ENCODE measurements around the gene HS6ST1. TPM values are rescaled to one million over a fixed set of nuclear protein-coding genes. Genes with fewer than 3 reads are reported as not detected.

HS6ST1 gene
- total RNA-seq, 1 donor from 2014 or later, result 31.1 TPM

DNA sequence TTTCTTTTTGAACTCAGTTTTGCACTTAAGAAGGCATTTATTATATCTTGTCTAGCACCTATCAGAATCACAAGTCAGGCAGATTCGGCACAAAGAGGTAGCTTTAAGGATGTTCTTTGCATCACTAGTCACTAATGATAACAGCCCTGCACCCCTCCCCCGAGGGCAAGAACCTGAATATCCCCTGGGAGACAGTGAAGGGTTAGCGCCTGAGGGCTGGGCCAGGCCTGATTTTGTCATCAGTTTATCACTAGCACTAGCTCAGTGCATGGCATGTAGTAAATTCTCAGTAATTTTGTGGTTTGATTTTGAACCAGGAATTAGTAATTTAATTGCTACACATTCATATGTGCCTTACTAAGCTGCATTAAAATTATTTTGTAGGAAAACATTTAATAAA is 23.9 kb upstream of the HS6ST1 start:
- Mint-ChIP-seq H3K27ac (no peak overlapping the region), H3K9me3 (peaks cover 24% of the 10 kb centered on the region), H3K4me3 (no peak overlapping the region), H3K27me3 (ENCODE audit: insufficient read depth, low read depth) (peaks cover 4% of the 10 kb centered on the region), H3K36me3 (peaks cover 3% of the 10 kb centered on the region), H3K4me1 (peaks cover 9% of the 10 kb centered on the region)
- no peaks in the 10 kb centered on the region for H3K4me1 ChIP-seq
- no peak overlapping the region for H2AFZ ChIP-seq (replicated peaks)
- no peaks in the 10 kb centered on the region for H3K79me2 ChIP-seq (ENCODE audit: low read depth)
- no peak overlapping the region for H3K27ac ChIP-seq
- TF ChIP-seq, protein P1, sequence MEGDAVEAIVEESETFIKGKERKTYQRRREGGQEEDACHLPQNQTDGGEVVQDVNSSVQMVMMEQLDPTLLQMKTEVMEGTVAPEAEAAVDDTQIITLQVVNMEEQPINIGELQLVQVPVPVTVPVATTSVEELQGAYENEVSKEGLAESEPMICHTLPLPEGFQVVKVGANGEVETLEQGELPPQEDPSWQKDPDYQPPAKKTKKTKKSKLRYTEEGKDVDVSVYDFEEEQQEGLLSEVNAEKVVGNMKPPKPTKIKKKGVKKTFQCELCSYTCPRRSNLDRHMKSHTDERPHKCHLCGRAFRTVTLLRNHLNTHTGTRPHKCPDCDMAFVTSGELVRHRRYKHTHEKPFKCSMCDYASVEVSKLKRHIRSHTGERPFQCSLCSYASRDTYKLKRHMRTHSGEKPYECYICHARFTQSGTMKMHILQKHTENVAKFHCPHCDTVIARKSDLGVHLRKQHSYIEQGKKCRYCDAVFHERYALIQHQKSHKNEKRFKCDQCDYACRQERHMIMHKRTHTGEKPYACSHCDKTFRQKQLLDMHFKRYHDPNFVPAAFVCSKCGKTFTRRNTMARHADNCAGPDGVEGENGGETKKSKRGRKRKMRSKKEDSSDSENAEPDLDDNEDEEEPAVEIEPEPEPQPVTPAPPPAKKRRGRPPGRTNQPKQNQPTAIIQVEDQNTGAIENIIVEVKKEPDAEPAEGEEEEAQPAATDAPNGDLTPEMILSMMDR (IDR thresholded peaks at IDR 0.05), result no peak
- TF ChIP-seq EZH2 (IDR thresholded peaks at IDR 0.05) (no peak), EZH2phosphoT487 (IDR thresholded peaks at IDR 0.05) (no peak)
- peaks cover 1% of the 10 kb centered on the region for H3F3A ChIP-seq (ENCODE audit: low read depth)
- H3K9me3 ChIP-seq (ENCODE audit: low read depth), result no peaks in the 10 kb centered on the region
- no peak for DNase-seq (ENCODE audit: low spot score)
- no peak overlapping the region for H3K4me2 ChIP-seq
- no peak overlapping the region for H3K9ac ChIP-seq
- no peak overlapping the region for H3K4me3 ChIP-seq
- H3K27me3 ChIP-seq, result no peaks in the 10 kb centered on the region
- H4K20me1 ChIP-seq (ENCODE audit: low read depth), result no peaks in the 10 kb centered on the region
- no peaks in the 10 kb centered on the region for H3K36me3 ChIP-seq

DNA sequence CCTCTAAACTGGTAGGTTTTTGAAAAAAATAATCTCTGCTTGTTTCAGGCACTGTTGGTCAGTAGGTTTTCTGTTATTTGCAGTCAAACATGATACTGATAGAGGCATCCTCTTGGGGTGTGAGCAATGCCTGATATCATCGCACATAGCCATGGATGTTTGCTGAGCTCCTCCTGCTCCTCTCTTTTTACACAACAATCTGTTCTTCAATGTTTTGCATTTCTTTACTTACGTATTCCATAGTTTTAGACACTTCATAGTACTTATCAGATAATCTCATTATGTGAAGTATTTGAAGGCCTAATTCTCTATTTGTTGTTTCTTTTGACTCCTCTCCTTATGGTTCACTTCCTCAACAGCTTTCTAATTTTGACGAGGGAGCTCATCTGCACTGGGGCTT is 23.0 kb upstream of the HS6ST1 start:
- DNase-seq (ENCODE audit: low spot score), result no peak
- Mint-ChIP-seq H3K36me3 (peaks cover 3% of the 10 kb centered on the region), H3K4me1 (peaks cover 4% of the 10 kb centered on the region), H3K27ac (no peak overlapping the region), H3K27me3 (ENCODE audit: insufficient read depth, low read depth) (peaks cover 4% of the 10 kb centered on the region), H3K9me3 (peaks cover 32% of the 10 kb centered on the region), H3K4me3 (no peak overlapping the region)
- H3K79me2 ChIP-seq (ENCODE audit: low read depth), result no peaks in the 10 kb centered on the region
- no peak overlapping the region for H3K4me3 ChIP-seq
- H3K9me3 ChIP-seq (ENCODE audit: low read depth), result no peaks in the 10 kb centered on the region
- H3K27me3 ChIP-seq, result no peaks in the 10 kb centered on the region
- no peaks in the 10 kb centered on the region for H3K4me1 ChIP-seq
- TF ChIP-seq, protein P1 (IDR thresholded peaks at IDR 0.05), result no peak
- TF ChIP-seq EZH2 (IDR thresholded peaks at IDR 0.05), result no peak
- TF ChIP-seq EZH2phosphoT487 (IDR thresholded peaks at IDR 0.05), result no peak
- H3K9ac ChIP-seq, result no peak overlapping the region
- H3K36me3 ChIP-seq, result no peaks in the 10 kb centered on the region
- H3F3A ChIP-seq (ENCODE audit: low read depth), result no peaks in the 10 kb centered on the region
- no peaks in the 10 kb centered on the region for H4K20me1 ChIP-seq (ENCODE audit: low read depth)
- no peak overlapping the region for H3K4me2 ChIP-seq
- H3K27ac ChIP-seq, result no peak overlapping the region
- H2AFZ ChIP-seq (replicated peaks), result no peak overlapping the region

DNA sequence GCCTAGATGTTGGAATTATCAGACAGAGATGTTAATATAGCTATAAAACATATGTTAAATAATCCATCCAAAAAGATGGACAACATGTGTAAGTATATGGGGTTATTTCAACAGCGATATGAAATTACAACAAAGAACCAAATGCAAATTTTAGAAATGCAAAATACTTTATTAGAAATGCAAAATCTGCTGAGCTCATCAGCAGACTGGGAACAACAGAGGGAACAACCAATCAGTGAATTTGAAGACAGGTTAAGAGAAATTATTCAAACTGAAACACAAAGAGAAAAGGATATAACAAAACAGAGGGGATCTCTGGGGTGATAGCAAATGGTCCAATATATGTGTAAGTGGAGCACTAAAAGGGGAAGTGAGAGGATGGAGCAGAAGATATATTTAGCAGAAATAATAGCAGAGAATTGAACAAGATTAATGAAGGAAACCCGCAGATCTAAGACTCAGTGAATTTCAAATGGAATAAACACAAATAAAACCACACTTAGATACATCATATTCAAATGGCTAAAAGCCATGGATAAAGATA is 13.5 kb upstream of the HS6ST1 start:
- H3K4me1 ChIP-seq, result no peaks in the 10 kb centered on the region
- H3K27me3 ChIP-seq, result no peaks in the 10 kb centered on the region
- no peak overlapping the region for H3K9ac ChIP-seq
- H3K27ac Mint-ChIP-seq, result no peak overlapping the region
- H3K27me3 Mint-ChIP-seq (ENCODE audit: insufficient read depth, low read depth), result no peaks in the 10 kb centered on the region
- H3F3A ChIP-seq (ENCODE audit: low read depth), result no peaks in the 10 kb centered on the region
- H3K27ac ChIP-seq, result no peak overlapping the region
- no peaks in the 10 kb centered on the region for H3K4me1 Mint-ChIP-seq
- no peak overlapping the region for H3K4me3 Mint-ChIP-seq
- no peaks in the 10 kb centered on the region for H4K20me1 ChIP-seq (ENCODE audit: low read depth)
- peaks cover 13% of the 10 kb centered on the region for H3K9me3 ChIP-seq (ENCODE audit: low read depth)
- no peak overlapping the region for H2AFZ ChIP-seq (replicated peaks)
- no peaks in the 10 kb centered on the region for H3K79me2 ChIP-seq (ENCODE audit: low read depth)
- H3K36me3 ChIP-seq, result no peaks in the 10 kb centered on the region
- no peak for DNase-seq (ENCODE audit: low spot score)
- peaks cover 33% of the 10 kb centered on the region for H3K9me3 Mint-ChIP-seq
- peaks cover 5% of the 10 kb centered on the region for H3K36me3 Mint-ChIP-seq
- no peak overlapping the region for H3K4me3 ChIP-seq
- H3K4me2 ChIP-seq, result no peak overlapping the region
- TF ChIP-seq EZH2 (IDR thresholded peaks at IDR 0.05) (no peak), EZH2phosphoT487 (IDR thresholded peaks at IDR 0.05) (no peak)
- TF ChIP-seq, protein P1 (IDR thresholded peaks at IDR 0.05), result no peak

Data from neural progenitor cell (in vitro differentiated cells).